ENCODE data around the gene AMER2. TPM values are rescaled to one million over a fixed set of nuclear protein-coding genes. Genes with fewer than 3 reads are reported as not detected.

AMER2 gene
- total RNA-seq, 1 donor: not detected

DNA sequence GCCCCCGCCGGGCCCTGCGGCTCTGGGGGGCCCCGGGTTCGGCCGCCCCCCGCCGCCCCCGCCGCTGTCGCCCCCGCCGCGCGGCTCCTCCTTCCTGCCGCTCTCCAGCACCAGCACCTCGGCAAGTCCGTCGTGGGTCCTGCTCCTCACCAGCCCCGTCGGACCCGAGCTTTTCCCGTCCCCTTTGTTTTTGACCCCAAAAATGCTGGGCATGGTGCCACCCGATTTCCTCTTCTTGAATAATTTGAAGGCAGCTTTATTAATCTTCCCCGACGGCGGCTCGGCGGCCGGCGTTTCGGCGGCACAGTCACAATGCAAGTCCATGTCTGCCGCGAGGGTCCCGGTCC lies 945 bp downstream of the AMER2 start:
- H3K4me1 ChIP-seq (ENCODE audit: insufficient read depth, low read length): no peaks in the 10 kb centered on the region
- DNase-seq (ENCODE audit: insufficient read length, low spot score, missing footprints): no peak
- H4K20me1 ChIP-seq (ENCODE audit: insufficient read depth, low read length): no peaks in the 10 kb centered on the region
- TF ChIP-seq, protein P1, sequence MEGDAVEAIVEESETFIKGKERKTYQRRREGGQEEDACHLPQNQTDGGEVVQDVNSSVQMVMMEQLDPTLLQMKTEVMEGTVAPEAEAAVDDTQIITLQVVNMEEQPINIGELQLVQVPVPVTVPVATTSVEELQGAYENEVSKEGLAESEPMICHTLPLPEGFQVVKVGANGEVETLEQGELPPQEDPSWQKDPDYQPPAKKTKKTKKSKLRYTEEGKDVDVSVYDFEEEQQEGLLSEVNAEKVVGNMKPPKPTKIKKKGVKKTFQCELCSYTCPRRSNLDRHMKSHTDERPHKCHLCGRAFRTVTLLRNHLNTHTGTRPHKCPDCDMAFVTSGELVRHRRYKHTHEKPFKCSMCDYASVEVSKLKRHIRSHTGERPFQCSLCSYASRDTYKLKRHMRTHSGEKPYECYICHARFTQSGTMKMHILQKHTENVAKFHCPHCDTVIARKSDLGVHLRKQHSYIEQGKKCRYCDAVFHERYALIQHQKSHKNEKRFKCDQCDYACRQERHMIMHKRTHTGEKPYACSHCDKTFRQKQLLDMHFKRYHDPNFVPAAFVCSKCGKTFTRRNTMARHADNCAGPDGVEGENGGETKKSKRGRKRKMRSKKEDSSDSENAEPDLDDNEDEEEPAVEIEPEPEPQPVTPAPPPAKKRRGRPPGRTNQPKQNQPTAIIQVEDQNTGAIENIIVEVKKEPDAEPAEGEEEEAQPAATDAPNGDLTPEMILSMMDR (IDR thresholded peaks at IDR 0.05; ENCODE audit: extremely low read depth, low read depth, low read length): no peak
- H3K79me2 ChIP-seq (ENCODE audit: insufficient read depth, low read length): no peaks in the 10 kb centered on the region
- H3K4me2 ChIP-seq (ENCODE audit: insufficient read depth, low read length): peak overlapping the region; percentile 30
- H2AFZ ChIP-seq (ENCODE audit: low read length): no peak overlapping the region
- H3K27me3 ChIP-seq (ENCODE audit: insufficient read depth, low read length): peaks cover 43% of the 10 kb centered on the region
- no peak overlapping the region for H3K4me3 ChIP-seq (ENCODE audit: insufficient read depth, low read length)
- H3K27ac ChIP-seq (ENCODE audit: low read depth, low read length): no peak overlapping the region
- H3K36me3 ChIP-seq (ENCODE audit: insufficient read depth, low read length): no peaks in the 10 kb centered on the region
- H3K9me3 ChIP-seq (ENCODE audit: low read depth, low read length): no peaks in the 10 kb centered on the region

DNA sequence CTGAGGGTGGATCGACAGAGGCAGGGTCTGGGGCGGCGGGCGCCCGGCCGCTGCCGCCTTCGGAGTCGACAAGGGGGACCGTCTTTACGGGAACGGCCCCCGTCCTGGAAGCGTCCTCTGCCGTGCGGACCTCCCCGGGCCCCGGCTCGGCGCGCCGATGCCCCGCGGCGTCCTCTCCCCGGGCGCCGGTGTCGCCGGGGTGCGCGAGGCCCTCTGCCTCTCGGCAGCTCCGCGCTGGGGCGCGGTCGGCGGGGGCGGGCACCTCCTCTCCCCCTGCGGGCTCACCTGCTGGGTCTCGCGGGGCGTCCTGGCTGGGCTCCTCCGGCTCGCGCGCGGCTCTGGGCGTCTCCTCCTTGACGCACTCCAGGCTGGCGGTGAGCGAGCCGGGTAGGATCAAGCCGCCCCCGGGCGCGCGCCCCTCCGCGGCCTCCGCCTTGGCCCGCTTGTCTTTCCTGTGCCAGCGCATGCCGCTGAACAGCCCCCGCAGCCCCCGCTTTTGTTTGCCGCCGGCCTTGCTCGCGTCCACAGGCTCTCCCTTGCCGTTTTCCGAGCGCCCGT lies 1.5 kb downstream of the AMER2 start:
- H3K27ac ChIP-seq (ENCODE audit: low read depth, low read length): no peak overlapping the region
- H4K20me1 ChIP-seq (ENCODE audit: insufficient read depth, low read length): no peaks in the 10 kb centered on the region
- peaks cover 43% of the 10 kb centered on the region for H3K27me3 ChIP-seq (ENCODE audit: insufficient read depth, low read length)
- no peaks in the 10 kb centered on the region for H3K4me1 ChIP-seq (ENCODE audit: insufficient read depth, low read length)
- H3K9me3 ChIP-seq (ENCODE audit: low read depth, low read length): no peaks in the 10 kb centered on the region
- DNase-seq (ENCODE audit: insufficient read length, low spot score, missing footprints): no peak
- no peaks in the 10 kb centered on the region for H3K36me3 ChIP-seq (ENCODE audit: insufficient read depth, low read length)
- no peak overlapping the region for H3K4me2 ChIP-seq (ENCODE audit: insufficient read depth, low read length)
- TF ChIP-seq, protein P1 (IDR thresholded peaks at IDR 0.05; ENCODE audit: extremely low read depth, low read depth, low read length): no peak
- H3K4me3 ChIP-seq (ENCODE audit: insufficient read depth, low read length): no peak overlapping the region
- H3K79me2 ChIP-seq (ENCODE audit: insufficient read depth, low read length): no peaks in the 10 kb centered on the region
- no peak overlapping the region for H2AFZ ChIP-seq (ENCODE audit: low read length)

DNA sequence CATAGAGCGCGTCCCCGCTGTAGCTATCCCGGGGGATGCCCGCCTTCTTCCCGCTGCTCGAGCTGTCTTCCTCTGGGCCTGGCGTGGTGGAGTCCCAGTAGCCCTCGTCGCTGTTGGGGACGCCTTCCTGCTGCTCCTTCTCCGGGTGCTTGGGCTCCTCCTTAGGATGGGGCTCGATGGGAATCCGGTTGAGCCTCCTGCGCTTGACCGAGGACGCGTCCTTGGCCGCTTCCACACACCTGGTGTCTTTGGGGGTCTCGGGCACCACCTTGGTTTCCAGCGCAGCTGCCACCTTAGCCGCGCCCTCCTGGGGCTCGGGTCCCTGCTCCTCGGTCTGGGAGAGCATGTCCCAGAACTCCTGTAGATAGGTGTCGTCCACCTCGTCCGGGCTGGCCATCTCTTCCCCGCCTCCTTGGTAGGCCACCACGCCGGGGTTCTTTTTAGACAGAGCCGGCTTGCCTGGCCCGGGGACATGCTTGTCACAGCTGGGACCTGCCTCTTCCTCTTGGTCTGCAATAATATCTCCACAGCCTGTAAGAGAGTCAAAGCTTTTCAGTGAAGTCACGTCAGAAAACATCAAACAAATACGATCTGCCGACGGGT lies 2.0 kb downstream of the AMER2 start:
- Histone ChIP-seq H3K9me3 (ENCODE audit: low read depth, low read length) (no peaks in the 10 kb centered on the region), H3K36me3 (ENCODE audit: insufficient read depth, low read length) (no peaks in the 10 kb centered on the region), H3K4me1 (ENCODE audit: insufficient read depth, low read length) (no peaks in the 10 kb centered on the region), H3K27me3 (ENCODE audit: insufficient read depth, low read length) (peaks cover 43% of the 10 kb centered on the region), H3K27ac (ENCODE audit: low read depth, low read length) (no peak overlapping the region), H4K20me1 (ENCODE audit: insufficient read depth, low read length) (no peaks in the 10 kb centered on the region), H3K79me2 (ENCODE audit: insufficient read depth, low read length) (no peaks in the 10 kb centered on the region), H3K4me3 (ENCODE audit: insufficient read depth, low read length) (no peak overlapping the region), H3K4me2 (ENCODE audit: insufficient read depth, low read length) (no peak overlapping the region), H2AFZ (ENCODE audit: low read length) (no peak overlapping the region)
- no peak for DNase-seq (ENCODE audit: insufficient read length, low spot score, missing footprints)
- TF ChIP-seq, protein P1 (IDR thresholded peaks at IDR 0.05; ENCODE audit: extremely low read depth, low read depth, low read length): no peak

DNA sequence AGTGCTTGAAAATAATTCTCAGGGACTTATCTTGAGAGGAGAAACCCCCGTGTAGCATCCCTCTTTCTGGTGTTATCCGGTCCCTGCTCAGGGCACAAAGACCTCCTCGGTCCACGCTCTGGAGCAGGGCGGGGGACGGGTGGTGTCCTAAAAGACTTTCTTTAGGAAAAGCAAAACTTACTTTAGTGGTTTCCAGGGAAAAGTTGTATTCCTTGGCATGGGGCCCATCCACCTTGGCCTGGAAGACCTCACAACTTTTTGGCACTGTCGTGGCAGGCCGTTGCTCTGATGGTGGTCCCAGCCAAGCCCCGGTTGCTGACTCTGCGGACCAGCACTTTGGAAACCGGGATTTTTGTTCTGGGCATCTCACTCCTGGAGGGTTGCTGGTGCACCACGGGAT lies 2.7 kb downstream of the AMER2 start:
- DNase-seq (ENCODE audit: insufficient read length, low spot score, missing footprints): no peak
- Histone ChIP-seq H4K20me1 (ENCODE audit: insufficient read depth, low read length) (no peaks in the 10 kb centered on the region), H3K27me3 (ENCODE audit: insufficient read depth, low read length) (peaks cover 43% of the 10 kb centered on the region)

More for the DNA sequence above, 2.7 kb downstream of the AMER2 start:
- Histone ChIP-seq H3K9me3 (ENCODE audit: low read depth, low read length) (no peaks in the 10 kb centered on the region), H3K4me1 (ENCODE audit: insufficient read depth, low read length) (no peaks in the 10 kb centered on the region), H2AFZ (ENCODE audit: low read length) (no peak overlapping the region), H3K27ac (ENCODE audit: low read depth, low read length) (no peak overlapping the region), H3K4me3 (ENCODE audit: insufficient read depth, low read length) (no peak overlapping the region), H3K36me3 (ENCODE audit: insufficient read depth, low read length) (no peaks in the 10 kb centered on the region), H3K4me2 (ENCODE audit: insufficient read depth, low read length) (no peak overlapping the region), H3K79me2 (ENCODE audit: insufficient read depth, low read length) (no peaks in the 10 kb centered on the region)
- TF ChIP-seq, protein P1 (IDR thresholded peaks at IDR 0.05; ENCODE audit: extremely low read depth, low read depth, low read length): no peak
